Endothelial cell of umbilical vein (primary cell): ENCODE measurements around the gene CALML5.

ENCODE experiments used
- CTCF ChIP-seq, 2 donors: IDR thresholded peaks; 1 replicate in 1 of 2; 2 replicates in 1 of 2; pipeline ENCODE4 v1.5.1; 2011; ENCODE audit warnings: low read length in 2 of 2, mild to moderate bottlenecking in 2 of 2, moderate library complexity in 2 of 2, control low read depth in 1 of 2, inconsistent platforms in 1 of 2, low read depth in 1 of 2; ENCODE audit not compliant: insufficient read depth in 1 of 2; ENCODE audit errors: extremely low read depth in 1 of 2
- EZH2 ChIP-seq: IDR thresholded peaks from 2 replicates; pipeline ENCODE4 v1.6.1; 2012; ENCODE audit warnings: borderline replicate concordance, low read depth, mild to moderate bottlenecking, moderate library complexity, low read length, inconsistent platforms; ENCODE audit not compliant: severe bottlenecking
- JUN ChIP-seq: IDR thresholded peaks from 2 replicates; pipeline ENCODE4 v1.6.1; 2011; ENCODE audit warnings: borderline replicate concordance, low read depth; ENCODE audit not compliant: insufficient read length, insufficient read depth
- MAX ChIP-seq: IDR thresholded peaks from 2 replicates; pipeline ENCODE4 v1.6.1; 2011; ENCODE audit not compliant: insufficient read depth, insufficient read length
- POLR2A ChIP-seq: IDR thresholded peaks from 2 replicates; pipeline ENCODE4 v1.6.1; 2012; ENCODE audit warnings: low read depth, mild to moderate bottlenecking, control low read depth, low read length
- POLR2AphosphoS5 ChIP-seq: IDR thresholded peaks from 2 replicates; pipeline ENCODE4 v1.6.1; 2012; ENCODE audit warnings: low read depth, mild to moderate bottlenecking, control low read depth, low read length, moderate library complexity; ENCODE audit not compliant: insufficient read depth

- TF ChIP-seq POLR2A (no peak), EZH2 (no peak), CTCF (IDR thresholded peaks at IDR 0.05; ENCODE audit: extremely low read depth in 1 of 2, insufficient read depth in 1 of 2, low read depth in 1 of 2, low read length in 2 of 2) (no peak), JUN (no peak), POLR2AphosphoS5 (no peak), MAX (no peak)
These were observed 8.5 kb downstream of the CALML5 start for GRCh38 chr10:5490698-5491464.
